GM21825 (cell line): ENCODE results near the gene ZBED5.

Source experiments
- ATAC-seq: cut with Tn5 transposase; IDR thresholded peaks from one replicate; pipeline ENCODE4 v1.9.1; 2021; ENCODE audit warnings: mild to moderate bottlenecking, moderate library complexity; ENCODE audit not compliant: unreplicated experiment

Gene ZBED5

DNA sequence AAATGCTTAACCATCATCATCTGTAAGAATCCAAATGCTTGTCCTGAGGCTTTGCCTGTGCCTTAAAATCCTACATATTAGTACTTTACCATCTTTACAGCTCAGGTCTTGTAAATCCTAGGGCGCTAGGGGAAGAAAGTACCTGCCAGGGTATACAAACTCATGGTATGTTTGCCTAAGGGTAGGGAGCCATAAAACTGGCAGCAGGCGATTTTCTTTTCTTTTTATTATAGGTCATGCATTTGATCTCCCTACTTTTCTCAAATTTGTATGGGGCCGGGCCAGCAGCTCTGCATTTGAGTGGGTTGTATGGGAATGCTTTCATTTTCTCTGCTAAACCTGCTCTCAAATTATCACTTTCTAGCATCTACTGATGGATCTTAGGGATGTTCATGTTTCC, 24.0 kb upstream of the ZBED5 start:
- ATAC-seq: no peak

DNA sequence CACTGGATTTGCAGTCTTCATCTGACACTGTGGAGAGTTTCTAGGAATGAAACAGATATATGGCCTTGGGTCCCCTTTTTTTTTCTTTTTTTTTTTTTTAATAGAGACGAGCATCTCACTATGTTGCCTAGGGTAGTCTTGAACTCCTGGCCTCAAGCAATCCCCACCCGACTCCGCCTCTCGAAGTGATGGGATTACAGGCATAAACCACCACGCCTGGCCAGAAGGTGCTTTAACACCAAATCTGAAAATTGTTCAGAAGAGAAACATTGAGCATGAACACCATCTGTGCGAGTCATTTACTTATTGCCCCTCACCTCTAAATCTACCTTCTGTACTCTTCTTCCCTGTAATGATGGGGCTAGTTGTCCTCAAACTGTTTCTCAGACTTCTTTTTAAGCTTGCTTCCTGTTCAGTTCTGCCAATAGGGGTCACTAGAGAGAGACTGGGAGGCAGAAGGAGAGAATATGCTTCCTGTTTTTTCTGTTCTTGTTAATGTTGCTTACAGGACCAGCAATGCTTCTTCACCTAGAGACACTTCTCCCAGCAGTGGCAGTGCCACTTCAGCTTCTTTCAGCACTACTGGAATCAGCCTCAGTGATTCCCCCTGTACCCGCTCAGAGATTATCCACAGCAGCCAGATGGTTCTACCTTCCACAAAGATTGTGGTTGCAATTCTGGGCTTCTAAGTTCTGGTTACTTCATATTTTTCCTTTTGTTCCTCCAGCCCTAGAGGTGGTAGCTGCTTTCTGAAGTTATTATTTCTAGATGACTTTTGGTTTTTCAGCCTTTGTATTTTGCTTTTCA, 20.8 kb upstream of the ZBED5 start:
- no peak for ATAC-seq

DNA sequence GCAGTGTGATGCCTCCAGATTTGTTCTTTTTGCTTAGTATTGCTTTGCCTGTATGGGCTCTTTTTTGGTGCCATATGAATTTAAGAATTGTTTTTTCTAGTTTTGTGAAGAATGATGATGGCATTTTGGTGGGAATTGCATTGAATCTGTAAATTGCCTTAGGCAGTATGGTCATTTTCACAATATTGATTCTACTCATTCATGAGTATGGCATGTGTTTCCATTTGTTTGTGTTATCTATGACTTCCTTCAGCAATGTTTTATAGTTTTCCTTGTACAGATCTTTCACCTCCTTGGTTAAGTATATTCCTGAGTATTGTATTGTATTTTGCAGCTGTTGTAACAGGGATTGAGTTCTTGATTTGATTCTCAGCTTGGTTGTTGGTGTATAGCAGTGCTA, 18.3 kb upstream of the ZBED5 start:
- no peak for ATAC-seq

DNA sequence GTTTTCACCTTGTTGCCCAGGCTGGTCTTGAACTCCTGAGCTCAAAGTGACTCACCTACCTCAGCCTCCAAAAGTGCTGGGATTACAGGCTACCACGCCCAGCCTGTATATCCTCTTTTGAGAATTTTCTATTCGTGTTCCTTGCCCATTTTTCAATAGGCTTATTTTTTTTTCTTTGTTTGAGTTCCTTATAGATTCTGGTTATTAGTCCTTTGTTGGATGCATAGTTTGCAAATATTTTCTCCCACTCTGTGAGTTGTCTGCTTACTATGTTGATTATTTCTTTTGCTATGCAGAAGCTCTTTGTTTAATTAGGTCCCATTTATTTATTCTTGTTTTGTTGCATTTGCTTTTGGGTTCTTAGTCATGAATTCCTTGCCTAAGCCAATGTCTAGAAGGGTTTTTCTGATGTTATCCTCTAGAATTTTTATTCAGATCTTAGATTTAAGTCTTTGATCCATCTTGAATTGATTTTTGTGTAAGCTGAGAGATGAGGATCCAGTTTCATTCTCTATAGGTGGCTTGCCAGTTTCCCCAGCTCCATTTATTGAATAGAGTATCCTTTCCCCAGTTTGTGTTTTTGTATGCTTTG, 17.7 kb upstream of the ZBED5 start:
- no peak for ATAC-seq

DNA sequence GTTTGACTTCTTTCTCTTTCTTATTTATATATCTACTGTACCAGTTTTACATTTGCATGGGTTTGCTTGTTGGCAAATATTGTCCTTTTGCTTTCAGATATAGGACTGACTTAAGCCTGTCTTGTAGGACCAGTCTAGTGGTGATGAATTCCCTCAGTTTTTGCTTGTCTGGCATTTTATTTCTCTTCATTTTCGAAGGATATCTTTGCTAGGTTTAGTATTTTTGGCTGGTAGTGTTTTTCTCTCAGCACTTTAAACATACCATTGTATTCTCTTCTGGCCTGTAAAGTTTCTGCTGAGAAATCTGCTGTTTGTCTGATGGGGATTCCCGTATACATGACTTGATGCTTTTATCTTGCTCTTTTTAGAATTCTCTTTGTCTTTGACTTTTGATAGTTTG, 14.2 kb upstream of the ZBED5 start:
- ATAC-seq: no peak

DNA sequence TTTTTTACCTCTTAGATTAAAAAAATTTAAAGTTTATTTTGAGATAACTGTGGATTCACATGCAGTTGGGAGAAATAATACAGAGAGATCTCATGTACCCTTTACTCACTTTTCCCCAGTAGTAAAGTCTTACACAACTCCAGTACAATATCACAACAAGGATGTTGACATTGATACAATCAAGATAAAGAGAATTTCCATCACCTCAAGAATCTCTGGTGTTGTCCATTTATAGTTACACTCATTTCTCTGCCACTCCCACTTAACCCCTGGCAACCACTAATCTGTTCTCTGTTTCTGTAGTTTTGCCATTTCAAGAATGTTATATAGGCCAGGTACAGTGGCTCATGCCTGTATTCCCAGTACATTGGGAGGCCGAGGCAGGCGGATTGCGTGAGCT, 10.5 kb upstream of the ZBED5 start:
- ATAC-seq: no peak

DNA sequence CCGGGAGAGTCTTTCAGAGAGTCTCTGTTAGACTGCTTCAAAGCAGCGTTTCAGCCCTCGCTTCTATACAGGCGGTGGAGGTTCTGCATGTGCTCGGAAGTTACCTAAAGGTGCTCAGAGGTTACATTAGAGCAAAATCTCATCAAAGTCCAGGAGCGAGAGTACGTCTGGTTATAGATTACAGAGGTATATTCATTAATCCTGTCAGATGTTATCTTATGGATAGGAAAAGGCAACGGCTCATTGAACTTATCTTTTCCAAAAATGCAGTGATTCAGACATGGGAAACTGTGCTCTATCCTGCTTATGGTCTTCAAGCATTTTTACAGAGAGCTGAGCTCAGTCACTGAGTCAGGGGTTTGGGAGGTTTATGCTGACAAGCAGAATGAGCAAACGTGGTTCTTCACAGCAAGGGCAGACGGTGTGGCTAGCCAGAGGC, 9.1 kb upstream of the ZBED5 start:
- ATAC-seq: no peak

DNA sequence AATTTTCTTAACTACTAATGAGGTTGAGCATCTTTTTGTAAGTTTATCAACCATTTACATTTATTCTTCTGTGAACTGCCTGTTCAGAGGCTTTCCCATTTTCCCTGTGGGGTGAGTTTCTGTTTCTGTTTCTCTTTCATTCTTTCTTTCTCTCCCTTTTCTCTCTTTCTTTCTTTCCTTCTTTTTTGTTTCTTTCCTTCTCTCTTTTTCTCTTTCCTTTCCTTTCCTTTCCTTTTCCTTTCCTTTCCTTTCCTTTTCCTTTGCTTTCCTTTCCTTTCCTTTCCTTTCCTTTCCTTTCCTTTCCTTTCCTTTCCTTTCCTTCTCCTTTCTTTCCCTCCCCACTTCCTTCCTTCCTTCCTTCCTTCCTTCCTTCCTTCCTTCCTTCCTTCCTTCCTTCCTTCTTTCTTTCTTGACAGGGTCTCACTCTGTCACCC, 8.0 kb upstream of the ZBED5 start:
- no peak for ATAC-seq

DNA sequence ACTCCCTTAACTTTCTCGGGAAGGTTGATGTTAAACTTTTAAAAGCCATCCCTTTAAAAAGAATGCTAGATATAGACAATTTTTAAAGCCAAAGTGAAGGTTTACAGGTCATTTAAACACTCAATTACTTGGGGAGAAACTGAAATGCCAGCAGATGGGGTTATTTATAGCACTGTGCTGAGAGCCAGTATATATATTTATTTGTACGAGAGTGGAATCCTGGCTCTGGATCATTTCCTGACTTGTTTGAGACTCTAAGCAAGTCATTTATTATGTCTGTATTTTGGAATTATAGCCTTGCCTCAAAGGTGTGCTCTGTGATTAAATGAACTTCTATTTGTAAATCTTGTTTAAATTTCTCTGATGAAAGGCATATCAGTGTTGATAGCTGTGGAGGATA, 6.8 kb upstream of the ZBED5 start:
- no peak for ATAC-seq

DNA sequence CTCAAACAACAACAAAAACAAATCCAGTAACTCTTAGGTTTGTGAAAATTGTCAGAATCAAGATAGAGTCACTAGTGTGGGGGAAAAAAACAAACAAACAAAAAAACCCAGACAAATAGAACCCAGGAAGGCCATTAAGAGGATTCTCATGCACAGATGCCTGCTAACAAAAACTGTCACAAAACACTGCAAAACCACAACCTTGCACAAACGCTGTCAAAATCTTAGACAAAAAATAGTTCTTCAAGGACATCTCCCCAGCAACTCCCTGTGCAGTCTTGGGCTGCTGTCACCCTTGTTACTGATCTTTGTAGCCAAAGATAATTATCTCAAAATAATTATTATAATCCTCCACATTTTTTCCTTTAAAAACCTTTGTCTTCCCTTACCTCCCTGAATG, 4.6 kb upstream of the ZBED5 start:
- ATAC-seq: no peak

DNA sequence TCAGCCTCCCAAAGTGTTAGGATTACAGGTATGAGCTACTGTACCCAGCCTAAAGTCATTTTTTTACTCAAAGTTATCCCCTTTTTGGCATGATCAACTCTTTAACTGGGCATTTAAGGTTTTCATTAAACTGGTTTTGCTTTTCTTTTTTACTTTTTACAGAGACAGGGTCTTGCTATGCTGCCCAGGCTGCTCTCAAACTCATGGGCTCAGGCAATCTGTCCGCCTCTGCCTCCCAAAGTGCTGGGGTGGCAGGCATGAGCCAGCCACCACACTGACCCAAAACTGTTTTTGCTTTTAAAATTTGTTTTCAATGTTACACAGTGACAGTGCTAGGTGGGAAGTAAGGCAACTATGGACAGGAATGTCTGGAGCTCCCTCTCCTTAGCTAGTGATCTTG, 3.9 kb upstream of the ZBED5 start:
- no peak for ATAC-seq

DNA sequence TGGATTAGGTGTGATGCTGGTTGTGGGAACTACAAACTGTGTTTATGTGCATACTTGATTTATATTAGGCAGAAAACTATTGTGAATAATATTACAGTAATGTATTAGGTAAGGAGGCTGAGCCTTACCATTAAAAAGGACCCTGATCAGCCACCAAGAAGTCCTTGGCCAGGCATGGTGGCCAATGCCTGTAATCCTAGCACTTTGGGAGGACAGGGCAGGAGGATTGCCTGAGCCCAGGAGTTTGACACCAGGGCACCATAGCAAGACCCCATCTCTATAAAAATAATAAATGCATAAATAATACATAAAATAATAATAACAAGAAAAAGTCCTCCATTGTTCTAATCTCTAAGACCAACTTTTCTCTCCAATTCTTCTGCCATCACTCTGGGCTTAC, 3.2 kb upstream of the ZBED5 start:
- no peak for ATAC-seq

DNA sequence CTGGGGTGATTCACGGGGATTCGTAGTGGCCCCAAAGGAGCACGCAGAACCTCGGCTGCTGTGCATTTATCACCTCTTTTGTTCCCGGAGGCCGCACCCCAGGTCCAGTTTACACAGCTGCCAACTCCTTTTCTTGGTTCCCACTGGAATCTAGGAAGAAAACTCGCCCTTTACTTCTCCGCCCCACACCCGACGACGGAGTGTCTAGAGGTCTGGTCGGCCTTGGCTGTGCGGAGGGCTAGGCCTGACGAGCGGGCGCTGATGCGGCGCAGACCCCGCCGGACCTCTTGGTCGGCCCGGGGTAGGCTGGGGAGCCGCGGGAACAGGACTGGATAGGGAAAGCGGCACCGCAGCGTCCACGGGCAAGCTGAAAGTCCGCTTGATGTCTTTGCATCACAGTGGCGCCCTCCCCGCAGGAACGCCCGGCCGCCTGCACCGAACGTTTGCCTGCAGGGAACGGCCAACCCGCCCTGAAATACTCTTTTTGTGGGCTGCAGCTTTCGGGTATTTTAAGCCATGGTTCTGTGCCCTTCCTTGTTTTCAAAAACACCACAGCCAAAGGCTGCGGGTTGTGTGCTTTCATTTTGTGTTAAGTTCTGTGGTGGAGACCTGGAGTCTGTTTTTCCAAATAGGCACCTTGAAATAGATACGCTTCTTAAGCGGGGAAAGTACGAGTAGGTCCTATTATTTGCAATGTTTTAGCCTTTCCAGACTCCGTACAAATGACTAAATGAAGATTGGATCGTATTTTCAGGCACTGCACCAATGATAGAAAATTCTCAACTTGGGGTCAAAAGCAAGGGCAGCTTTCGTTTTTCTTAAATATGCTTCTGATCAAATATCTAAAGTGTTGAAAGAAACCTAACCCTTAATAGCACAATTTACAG, 829 bp upstream of the ZBED5 start:
- peak; percentile 24 for ATAC-seq

DNA sequence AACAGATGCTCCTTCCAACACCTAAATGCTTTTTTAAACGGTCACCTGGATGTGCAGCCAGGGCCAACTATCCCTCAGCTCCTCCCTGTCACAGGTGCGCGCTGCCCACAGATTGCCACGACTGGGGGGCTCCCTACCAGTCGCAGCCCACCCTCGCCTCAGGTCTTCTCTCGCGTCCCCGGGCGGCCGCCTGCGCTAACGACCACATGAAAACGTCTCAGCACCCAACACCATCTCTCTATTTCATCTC, 469 bp downstream of the ZBED5 start:
- peak; percentile 18 for ATAC-seq

DNA sequence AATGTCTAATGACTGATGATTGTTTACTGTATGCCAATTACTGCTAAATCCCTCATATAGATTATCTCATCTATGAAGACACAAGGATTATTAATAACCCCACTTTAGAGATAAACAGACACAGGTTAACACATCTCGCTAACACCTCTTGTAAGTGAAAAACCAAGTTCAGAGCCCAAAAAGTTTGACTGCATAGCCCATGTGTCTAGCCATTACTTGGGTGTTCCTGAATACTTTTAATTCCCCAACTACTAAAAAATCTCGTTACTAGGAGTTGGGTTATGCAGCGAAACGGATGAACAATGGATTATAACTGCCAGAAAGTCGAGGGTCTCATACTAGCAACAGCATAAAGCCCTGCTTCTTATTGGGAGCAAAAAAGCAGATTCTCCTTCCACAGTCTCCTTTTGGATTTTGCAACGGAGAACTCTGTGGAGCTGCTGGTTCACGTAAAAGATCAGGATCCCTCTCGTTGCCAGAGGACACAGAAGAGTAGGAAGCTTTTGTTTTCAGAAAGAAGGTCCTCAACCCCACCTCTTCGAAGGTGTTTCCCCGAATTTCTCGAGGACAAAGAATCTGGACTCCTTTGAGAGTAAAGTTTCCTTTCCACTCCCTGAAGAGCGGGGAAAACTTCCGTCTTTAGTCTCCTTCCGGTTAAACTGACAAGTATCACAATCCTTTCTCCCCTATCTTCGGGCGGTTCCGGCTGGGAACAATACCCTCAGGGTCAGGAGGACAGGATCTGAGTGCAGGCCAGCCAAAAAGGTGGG, 979 bp downstream of the ZBED5 start:
- peak; percentile 2 for ATAC-seq

DNA sequence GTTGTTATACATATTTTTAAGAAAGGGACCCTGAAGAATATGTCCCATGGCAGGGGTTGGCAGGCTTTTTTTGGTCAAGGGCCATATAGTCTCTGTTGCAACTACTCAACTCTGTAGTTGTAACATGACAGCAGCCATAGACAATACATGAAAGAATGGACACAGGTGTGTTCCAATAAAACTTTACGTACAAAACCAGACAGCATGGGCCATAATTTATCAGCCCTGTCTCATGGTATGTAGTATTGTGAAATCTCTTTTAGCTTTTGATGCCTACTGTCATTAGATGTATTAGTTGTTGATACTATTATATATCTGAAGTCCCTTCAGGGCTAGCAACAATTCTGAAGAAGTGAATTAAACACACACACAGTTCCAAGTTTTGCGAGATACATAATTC, 2.6 kb downstream of the ZBED5 start:
- no peak for ATAC-seq

DNA sequence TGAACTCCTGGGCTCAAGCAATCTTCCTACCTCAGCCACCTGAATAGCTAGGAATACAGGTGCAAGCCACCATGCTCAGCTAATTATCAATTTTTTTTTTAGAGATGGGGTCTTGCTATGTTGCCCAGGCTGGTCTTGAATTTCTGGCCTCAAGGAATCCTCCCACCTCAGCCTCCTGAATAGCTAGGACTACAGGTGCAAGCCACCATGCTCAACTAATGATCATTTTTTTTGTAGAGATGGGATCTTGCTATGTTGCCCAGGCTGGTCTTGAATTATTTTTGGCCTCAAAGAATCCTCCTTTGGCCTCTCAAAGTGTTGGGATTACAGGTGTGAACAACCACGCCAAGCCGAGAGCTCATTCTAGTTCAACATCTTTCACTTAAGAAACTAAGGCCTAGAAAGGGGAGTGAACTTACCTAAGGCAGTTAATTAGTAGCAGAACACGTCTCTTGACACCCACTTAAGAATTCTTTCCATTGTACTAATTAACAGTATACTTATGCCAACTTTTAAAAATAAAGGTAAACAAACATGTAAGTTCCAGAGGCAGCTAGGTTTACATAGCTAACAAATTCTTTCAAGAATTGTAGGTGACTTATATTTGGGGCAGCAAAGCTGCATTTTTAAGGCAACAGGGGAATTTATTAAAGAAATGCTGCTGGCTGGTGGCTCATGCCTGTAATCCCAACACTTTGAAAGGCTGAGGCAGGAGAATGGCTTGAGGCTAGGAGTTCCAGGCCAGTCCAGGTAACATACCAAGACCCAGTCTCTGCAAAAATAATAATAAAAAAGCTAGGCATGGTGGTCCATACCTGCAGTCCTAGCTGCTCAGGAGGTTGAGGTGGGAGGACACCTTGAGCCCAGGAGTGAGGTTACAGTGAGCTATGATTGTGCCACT, 9.6 kb downstream of the ZBED5 start:
- no peak for ATAC-seq

DNA sequence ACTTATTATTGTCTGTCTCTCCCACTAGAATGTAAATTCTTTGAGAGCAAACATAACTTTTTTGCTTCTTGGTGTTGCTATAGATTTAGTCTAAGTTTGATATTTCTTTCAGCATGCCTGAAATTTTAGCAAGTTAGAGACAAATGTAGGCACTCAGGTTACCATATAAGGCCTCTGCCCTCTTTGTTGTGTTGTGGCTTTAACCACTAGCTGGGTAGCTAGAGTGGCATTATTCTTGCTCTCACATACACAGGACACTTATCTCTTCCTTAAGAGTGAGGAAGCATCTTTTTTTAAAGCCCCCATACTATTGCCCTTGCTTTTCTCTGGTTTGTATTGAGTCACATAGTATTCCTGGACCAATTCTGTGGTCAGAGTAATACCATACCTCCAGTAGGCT, 11.2 kb downstream of the ZBED5 start:
- no peak for ATAC-seq

DNA sequence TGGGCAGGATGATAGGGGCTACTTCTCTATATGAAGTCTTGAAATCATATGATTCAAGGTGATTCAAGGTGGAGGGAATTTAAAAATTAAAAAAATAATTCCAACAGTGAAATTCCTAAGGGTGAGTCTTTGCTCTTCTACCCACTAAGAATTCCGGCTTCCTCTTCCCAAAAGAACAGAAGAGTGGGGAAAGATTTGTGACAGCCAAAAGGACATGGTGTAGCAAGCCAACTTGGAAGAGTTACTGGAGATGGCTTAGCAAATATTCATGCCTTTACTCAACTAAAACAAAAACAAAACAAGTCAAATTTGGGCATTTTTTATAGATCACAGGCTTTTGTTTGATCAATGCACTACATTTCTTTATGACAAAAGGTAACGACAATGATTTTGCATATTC, 12.3 kb downstream of the ZBED5 start:
- no peak for ATAC-seq

DNA sequence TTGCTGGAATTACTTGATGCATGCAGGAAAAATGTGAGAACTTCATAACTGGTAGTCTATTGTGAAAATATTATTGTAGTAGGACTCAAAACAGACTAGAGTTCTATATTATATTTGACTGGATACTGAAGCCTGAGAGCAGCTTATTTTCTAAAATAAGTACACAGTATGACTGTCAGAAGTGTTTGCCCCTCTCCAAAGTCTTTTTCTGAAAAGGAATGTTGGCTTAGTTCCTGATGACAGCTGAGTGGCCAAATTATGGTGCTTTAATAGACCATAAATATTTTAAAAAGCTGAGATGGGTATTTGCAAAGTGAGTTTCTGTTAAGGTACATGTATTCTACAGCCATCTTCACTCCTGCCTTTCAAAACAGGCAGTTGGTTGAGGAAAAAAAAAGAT, 13.1 kb downstream of the ZBED5 start:
- ATAC-seq: no peak
